ENCODE results near the gene CTH.

GRCh38 chr1:70400335-70400734 lies 10.7 kb upstream of the CTH start:
- no peak for TF ChIP-seq CTCF (IDR thresholded peaks at IDR 0.05)
- TF ChIP-seq ZFX (IDR thresholded peaks at IDR 0.05; ENCODE audit: borderline replicate concordance), result no peak
